Stimulated activated CD8-positive, alpha-beta memory T cell treated with anti-CD3 and anti-CD28 coated beads, Interleukin-4, amount 100 ng/mL, for 48 hours (primary cell): ENCODE data around the gene F11.
"Not testable (repeated sequence)": the region's sequence is repeated elsewhere in the genome, so short reads cannot be mapped to it uniquely, and the experiment has no call there.

Experiments used
- DNase-seq: peaks from one replicate; pipeline ENCODE4 v3.0.0-alpha.2; 2020

The F11 gene

DNA sequence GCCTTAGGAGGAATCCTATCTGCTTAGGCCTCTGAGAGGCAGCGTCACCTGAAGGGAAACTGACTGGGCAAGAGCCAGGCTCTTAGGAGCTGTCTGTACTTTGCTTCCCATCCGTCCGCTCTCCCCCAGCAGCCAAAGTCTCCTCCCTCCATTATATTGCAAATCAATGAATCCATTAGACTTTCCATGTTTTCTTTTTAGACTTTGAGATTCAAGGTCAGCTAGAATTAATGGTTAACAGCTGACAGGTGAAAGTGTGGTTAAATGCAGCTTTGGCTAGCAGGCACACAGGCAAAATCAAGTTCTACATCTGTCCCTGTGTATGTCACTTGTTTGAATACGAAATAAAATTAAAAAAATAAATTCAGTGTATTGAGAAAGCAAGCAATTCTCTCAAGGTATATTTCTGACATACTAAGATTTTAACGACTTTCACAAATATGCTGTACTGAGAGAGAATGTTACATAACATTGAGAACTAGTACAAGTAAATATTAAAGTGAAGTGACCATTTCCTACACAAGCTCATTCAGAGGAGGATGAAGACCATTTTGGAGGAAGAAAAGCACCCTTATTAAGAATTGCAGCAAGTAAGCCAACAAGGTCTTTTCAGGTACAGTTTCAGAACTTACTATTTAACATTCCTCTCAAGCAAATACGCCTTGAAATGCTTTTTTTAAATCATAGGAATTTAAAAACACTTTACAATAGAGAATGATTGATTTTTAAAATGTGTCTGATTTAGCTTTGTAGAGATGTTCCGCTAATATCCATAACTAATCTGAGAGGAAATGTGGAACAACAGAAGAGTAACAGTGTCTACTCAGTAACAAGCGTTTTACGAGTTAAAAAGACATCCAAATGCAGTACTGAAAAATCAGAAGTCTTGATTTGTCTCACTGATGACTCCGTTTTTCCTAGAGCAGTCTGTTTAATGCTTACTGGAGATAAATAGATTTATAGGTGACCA is at the start of gene F11:
F11 (plus strand) TSS at position 507 of the 970 bp plus-strand sequence. CDS start 948 bp downstream, outside the sequence.
- no peak for DNase-seq

DNA sequence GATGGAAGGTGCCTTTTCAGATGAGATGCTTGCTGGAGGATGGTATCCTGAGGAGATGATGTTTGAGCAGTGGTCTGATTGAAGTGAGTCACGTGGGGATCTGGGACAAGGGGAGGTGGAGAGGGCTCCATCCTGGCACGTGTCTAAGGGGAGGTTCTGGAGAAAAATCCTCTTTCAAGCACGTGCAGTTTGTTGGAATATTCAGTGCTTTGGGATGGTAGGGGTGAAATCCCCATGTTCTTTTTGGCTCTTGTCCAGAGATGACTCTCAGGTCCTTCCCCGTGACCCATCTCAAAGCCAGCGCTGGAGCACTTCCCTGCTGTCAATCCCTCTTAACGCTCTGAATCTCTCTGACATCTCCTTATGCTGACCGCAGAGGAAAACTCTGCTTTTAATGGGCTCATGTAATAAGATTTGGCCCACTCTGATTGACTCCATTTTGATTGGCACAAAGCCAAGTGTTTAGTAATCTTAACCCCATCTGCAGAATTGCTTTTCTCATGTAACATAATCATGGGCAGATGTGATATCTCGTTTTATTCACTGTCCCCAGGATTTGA is 49.4 kb upstream of the F11 start:
- DNase-seq = no peak

DNA sequence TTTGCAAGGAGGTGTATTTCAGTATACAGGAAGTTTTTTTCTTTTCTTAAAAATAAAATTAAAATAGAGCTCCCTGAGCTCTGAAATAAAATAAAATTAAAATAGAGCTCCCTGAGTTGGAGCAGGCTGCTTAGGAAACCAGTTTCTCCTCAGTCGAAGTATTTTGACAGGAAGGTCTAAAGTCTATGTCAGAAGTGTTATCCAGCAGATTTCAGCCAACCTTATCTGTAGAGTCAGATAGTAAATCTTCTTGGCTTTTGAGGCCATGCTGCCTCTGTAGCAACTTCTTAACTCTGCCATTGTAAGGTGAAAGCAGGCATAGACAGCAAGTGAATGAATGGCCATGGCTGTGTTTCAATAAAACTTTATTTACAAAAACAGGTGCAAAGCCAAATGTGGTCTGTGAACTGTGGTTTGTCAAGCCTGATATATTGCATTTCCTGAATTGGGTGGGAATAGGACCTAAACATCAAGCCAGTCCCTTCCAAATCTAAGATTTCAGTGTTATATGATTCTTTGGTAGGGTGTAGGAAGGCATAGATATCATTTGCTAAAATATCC is 48.2 kb upstream of the F11 start:
- DNase-seq = no peak

DNA sequence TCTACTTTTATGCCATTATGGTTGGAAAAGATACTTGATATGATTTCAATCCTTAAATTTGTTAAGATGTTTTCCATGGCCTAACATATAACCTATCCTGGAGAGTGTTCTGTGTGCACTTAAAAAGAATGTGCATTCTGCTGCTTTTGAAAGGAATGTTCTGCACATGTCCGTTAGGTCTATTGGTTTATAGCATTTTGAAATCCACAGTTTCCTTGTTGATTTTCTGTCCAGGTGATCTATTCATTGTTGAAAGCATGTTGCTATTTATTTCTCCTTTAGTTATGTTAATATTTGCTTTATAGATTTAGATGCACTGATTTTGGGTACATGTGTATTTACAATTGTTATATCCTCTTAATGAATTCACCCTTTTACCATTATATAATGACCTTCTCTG is 44.4 kb upstream of the F11 start:
- DNase-seq = no peak

DNA sequence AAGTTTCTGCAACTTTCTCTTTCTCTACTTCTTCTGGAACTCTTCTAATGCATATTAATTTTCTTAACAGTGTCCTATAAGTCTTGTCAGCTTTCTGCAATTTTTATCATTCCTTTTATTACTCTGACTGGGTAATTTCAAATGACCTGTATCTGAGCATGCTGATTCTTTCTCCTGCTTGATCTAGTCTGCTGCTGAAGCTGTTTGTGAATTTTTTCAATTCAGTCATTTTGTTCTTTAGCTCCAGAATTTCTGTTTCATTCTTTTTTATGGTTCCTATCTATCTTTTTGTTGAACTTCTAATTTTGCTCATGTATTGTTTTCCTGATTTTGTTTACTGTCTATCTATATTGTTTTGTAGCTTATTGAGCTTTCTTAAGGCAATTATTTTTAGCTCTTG is 40.1 kb upstream of the F11 start:
- DNase-seq = no peak

DNA sequence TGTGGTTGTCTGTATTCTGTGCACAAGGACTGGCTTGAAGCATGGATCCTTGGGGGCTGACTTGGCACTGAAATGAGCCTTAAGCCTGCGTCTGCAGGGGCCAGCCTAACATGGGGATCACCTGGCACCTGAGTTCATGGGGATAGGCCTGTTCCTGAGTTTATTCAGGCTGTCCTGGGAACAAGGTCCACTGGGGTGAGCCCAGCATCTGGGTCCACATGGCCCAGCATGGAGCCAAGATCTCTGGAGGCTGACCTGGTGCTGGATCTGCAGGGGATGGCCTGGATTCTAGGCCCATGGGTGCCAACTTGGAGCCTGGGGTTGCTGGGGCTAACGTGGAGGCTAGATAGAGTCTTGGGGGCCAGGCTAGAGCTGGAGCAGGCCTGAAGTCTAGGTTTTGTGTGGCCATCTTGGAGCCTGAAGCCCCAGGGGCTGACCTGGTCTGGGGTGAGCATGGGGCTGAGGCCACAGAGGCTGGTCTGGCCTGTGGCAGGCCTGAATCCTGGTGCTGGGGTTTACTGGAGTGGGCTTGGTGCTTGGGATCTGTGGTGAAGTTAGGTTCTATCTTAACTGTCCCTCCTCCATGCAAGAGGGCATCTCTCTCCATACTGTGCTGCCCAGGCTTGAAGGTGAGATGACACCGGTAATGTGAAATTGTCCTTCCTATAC is 39.3 kb upstream of the F11 start:
- DNase-seq = no peak

DNA sequence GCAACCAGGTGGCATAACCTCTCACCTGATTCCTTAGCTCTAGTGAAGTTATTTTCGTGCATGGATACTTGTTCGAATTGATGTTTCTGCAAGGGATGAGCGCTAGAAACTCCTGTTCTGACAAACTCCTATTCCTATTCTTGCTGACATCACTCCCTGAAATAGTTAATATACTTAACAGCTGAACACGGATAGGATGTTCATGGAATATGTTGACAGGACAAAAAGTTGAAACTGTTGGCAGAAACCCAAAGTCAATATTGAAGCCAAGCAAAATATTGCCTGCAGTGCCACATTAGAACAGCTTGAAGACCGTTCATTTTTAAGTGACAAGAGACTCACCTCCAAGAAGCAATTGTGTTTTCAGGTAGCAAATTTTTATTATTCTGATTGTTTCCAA is 38.8 kb upstream of the F11 start, which contains the start of gene KLKB1:
KLKB1 (plus strand) TSS at position 287 of the 400 bp plus-strand sequence. CDS start 689 bp downstream, outside the sequence.
- no peak for DNase-seq

DNA sequence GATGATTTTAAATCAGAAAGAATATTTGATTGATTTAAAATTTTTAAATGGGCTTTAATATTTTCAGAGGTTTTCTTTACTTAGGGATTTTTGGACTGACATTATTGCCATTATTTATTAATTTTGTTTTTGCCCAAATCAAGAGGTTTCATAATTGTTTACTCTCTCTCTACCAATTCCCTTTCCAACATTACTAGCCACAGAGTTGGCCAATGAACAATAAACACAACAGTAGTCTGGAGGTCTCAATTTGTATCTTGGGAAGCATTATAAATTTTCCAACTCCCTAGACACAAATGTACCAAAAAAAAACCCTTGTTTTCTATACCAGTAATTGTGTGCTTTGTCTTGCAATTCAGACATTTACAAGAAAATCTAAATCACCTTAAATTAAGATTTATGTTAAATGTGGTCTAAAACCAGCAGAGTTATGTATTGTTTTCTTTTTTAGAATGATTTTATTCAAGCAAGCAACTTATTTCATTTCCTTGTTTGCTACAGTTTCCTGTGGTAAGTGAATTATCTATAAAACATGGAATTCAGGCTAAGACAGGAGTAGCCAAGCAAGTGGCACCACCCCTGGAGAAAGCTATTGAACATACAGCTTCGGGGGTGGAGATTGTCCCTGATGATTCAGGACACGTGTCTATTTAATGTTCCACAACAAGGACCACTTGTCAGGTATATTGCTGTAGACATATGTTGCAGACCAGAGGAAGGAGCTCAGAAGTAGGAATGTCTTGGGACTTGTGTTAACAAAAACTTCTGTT is 38.1 kb upstream of the F11 start:
- DNase-seq = no peak

DNA sequence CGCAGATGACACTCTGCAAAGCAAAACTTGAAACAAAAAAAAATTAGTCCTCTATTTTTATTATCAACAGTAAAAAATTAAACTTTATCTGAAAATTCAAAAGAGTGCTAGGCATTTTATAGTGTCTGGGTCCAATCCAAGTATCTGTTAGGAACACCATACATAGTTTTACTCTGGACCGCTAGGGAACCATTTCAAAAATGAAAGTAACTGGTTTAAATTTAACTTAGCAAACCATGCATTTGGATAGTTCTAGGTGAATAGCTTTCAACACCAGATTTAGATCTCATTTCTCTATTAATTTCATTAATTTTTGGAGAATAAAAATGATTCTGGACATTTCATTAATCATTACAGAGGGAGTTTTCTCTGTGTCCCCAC is 37.5 kb upstream of the F11 start:
- DNase-seq = no peak

DNA sequence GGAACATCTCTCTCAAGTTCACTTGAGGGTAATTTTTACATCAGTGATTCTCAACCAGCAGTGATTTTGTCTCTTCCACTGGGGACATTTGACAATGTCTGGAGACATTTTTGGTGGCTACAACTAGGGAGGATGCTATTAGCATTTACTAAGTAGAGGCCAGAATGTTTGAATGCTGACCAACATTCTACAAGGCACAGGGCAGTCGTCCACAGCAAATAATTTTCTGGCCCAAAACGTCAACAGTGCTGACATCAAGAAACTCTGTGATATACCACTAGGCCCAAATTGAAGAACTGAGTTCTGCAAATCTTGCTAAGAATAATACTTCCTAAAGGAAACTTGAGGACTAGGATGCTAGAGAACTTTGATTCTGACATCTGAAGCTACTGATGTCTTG is 31.6 kb upstream of the F11 start:
- DNase-seq = no peak

DNA sequence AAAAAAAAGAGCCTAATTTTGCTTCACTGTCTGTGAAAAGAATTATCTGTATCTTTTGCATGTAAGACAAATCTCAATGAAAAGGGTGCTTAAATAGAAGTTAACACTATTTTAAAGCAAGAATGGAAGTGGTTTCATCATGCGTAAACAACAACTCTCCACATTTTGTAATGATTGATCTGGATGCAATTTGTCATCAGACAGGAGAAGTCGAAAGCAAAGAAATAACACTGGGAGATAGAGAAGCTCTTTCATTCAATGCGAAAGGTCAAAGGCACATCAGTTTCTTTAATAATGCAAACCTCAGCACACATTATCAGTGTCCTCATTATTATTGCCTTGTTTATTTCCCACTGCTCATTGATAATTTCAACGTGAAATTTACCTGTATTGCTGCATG is 29.9 kb upstream of the F11 start:
- no peak for DNase-seq

DNA sequence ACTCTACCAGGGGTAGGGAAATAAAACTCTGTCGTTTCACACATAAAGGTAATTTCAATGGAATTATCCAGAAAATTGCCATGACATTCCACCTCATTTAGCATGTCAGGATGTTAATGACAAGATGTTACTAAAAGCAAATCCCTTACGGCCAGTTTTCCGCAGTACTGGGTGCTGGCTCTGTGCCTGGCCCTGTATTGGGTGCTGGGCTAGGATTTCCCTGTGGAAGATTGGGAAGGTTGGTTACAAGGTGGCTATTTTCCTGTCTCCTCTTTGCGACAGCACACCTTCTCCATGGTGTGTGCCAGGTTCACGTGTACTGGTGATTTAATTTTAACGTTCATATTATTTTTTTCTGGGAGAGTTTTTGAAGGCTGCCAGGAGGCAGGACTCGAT is 25.5 kb upstream of the F11 start:
- DNase-seq = no peak

DNA sequence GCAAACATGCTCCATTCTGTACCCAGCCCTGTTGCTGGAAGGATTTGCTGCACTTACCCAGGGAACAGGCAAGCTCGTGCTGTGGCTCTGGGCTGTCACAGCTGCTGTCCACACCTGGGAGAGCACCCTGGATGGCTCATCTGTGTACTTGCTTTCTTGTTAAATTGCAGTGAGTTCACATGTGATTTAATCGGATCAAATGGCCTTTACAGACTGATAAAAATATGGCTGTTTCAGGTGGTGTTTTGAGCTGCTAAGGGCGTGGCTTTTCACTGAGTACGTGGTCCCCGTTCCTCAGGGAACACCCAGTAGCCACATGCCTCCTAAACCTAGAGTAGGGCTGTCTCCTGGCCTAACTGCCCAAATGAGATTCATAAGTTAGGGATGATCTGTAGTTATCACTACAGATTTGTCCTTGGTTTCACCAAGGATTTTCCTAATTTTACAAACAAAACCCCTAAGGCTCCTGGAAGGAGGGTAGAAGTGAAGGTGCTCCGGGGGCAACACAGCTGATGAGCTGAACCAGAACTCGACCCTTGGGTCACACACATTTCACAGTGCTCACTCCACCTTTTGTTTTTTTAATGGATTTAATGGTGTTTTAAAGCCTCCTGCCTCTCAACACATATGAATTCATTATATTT is 25.0 kb upstream of the F11 start:
- DNase-seq = no peak

DNA sequence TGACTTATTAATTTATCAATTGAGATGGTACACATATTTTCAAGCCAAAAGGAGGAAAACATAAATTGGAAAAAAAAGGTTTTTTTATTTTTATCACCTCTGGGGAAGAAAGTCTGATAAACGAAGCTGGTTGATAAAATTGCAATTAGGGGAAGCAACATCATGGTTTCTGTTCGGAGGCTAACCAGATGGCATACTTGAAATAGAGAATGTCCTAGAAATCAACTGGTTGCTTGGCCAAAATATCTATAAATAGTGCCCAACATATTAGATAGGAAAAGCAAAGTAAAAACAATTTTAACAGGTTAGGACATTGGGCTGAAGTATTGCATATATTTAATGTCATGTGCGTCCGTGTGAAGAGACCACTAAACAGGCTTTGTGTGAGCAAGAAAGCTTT is 24.4 kb upstream of the F11 start:
- no peak for DNase-seq

DNA sequence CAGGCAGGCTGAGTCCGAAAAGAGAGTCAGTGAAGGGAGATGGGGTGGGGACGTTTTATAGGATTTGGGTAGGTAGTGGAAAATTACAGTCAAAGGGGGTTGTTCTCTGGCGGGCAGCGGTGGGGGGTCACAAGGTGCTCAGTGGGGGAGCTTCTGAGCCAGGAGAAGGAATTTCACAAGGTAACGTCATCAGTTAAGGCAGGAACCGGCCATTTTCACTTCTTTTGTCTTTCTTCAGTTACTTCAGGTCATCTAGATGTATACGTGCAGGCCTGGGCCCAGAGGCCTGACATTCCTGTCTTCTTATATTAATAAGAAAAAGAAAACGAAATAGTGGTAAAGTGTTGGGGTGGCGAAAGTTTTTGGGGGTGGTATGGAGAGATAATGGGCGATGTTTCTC is 24.0 kb upstream of the F11 start:
- DNase-seq = not testable (repeated sequence)

DNA sequence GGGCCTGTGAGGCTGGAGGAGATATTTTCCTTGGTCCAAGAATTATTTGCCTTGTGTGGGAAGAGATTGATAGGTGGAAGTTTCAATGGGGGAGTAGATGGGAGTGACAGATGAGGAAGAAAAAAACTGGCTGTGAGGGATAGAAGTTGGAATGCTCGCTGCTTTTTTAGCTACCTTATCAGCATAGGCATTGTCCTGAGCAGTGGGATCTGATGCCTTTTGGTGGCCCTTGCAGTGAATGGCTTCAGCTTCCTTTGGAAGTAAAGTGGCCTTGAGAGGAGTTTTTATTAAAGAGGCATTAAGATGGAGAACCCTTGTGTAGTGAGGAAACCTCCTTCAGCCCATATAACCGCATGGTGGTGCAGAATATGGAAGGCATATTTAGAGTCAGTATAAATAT is 22.7 kb upstream of the F11 start:
- DNase-seq = no peak

DNA sequence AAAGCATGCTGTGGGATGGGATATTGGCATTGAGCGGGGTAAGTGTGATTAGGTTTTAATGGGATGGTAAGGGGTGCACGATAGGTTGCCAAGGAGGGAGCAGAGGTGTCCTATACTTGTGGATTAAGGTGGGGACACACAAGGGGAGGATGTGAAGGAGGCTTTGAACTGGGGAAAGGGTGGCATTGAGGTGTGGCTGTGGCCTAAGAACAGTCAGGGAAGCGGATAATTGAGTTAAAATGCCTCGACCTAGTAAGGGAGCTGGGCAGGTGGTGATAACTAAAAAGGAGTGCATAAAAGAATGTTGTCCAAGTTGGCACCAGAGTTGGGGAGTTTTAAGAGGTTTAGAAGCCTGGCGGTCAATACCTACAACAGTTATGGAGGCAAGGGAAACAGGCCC is 21.2 kb upstream of the F11 start:
- DNase-seq = no peak

DNA sequence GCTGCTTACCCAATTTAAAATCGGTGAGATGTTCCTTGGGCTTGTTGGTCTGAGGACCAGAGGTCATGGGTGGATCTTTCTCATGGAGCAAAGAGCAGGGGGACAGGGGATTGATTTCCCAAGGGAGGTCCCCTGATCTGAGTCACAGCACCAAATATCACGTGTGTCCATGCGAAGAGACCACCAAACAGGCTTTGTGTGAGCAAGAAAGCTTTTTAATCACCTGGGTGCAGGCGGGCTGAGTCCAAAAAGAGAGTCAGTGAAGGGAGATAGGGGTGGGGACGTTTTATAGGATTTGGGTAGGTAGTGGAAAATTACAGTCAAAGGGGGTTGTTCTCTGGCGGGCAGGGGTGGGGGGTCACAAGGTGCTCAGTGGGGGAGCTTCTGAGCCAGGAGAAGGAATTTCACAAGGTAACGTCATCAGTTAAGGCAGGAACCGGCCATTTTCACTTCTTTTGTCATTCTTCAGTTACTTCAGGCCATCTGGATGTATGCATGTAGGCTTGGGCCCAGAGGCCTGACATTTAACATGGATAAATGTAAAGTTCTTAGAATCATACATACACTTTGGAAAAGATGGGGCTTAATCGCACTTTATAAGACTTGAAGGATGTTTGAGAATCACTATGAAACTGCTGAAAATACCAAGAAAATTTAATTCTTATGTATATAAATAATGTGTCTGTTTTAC is 18.8 kb upstream of the F11 start:
- not testable (repeated sequence) for DNase-seq

DNA sequence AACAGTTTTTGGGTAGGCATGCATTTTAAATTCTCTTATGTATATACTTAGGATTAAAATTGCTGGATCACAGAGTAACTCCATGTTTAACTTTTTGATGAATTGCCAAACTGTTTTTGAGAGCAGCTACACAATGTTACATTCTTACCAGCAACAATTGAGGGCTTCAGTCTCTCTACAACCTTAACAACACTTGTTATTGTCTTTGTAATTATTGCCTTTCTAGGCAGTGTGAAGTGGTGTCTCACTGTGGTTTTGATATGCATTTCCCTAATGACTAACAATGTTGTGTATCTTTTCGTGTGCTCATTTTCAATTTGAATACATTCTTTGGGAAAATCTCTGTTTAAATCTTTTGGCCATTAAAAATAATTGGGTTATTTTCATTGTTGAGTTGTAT is 17.3 kb upstream of the F11 start:
- DNase-seq = no peak

DNA sequence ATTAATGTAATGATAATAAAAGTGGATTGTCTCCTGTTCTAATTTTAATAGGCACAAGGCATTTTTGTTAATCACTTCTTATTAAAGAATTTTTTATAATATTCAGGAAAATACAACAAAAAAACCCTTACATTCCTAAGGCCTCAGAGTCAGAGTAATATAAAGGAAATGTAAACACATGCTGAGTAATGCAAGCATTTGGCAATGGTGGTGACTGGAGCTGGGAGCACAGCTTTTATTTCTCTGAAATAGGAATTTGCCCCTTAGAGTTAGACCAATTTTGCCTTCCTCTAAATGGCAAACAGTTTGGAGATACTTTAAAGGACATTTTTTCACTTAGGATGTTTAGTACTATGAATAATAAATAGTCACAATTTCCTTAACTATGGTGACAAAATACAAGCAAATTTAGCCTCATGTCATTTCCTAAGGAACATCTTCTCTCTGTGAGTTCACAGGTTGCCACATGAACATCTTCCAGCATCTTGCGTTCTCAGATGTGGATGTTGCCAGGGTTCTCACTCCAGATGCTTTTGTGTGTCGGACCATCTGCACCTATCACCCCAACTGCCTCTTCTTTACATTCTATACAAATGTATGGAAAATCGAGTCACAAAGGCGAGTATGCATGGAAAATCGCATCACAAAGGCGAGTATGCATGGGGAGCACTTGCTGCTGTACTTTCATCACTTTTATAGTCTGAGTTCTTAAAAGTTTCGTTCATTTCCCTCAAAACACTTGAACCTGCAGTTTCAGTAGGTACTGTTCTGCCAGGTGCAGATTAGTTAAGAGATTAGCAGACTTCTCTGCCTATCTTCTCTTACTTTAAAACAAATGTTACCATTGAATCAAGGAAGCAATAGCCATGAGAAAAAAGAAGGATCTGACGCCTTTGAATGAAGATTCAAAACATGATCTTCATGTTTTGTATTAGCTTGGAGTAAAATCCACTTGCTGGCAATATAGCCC is 15.9 kb upstream of the F11 start:
- no peak for DNase-seq
